ENCODE measurements around the gene KCNQ2.

Gene KCNQ2

GRCh38 chr20:63471981-63472831, at the start of gene KCNQ2:
TSS of gene KCNQ2 (minus strand) at chr20:63472655. CDS start at chr20:63472463, 192 bp downstream.
- TF ChIP-seq RARB (CRISPR knock-in tag; IDR thresholded peaks at IDR 0.05) (no peak), ZFP3 (CRISPR knock-in tag; IDR thresholded peaks at IDR 0.05) (no peak), ISL1 (CRISPR knock-in tag; IDR thresholded peaks at IDR 0.05) (no peak), ZFP30 (CRISPR knock-in tag; IDR thresholded peaks at IDR 0.05) (no peak), ZNF565 (CRISPR knock-in tag; conservative IDR thresholded peaks at IDR 0.05; ENCODE audit: low read depth) (no peak), BACH2 (CRISPR knock-in tag; IDR thresholded peaks at IDR 0.05; ENCODE audit: borderline replicate concordance) (no peak), ESRRG (CRISPR knock-in tag; IDR thresholded peaks at IDR 0.05) (no peak), TCF4 (CRISPR knock-in tag; IDR thresholded peaks at IDR 0.05; ENCODE audit: borderline replicate concordance) (no peak), TOX (CRISPR knock-in tag; IDR thresholded peaks at IDR 0.05; ENCODE audit: borderline replicate concordance) (no peak), ZC3H10 (CRISPR knock-in tag; IDR thresholded peaks at IDR 0.05) (no peak)

DNA sequence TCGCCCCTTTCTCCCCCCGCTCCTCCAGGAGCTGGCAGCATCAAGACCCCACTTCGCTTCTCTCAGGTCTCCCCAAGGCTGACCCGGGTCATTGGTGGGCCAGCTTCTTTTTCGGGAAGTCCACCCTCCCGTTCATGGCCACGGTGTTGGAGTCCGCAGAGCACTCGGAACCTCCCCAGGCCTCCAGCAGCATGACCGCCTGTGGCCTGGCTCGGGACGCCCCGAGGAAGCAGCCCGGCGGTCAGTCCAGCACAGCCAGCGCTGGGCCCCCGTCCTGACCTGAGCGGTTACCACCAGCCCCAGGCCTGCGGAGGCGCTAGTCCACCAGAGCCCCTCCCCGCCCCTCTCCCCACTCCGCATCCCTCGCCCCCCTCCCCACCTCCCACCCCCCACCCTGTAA, 49.1 kb upstream of the KCNQ2 start:
- ATAC-seq = no peak
- TF ChIP-seq RARB (CRISPR knock-in tag; IDR thresholded peaks at IDR 0.05) (no peak), ESRRG (CRISPR knock-in tag; IDR thresholded peaks at IDR 0.05) (no peak), BACH2 (CRISPR knock-in tag; IDR thresholded peaks at IDR 0.05; ENCODE audit: borderline replicate concordance) (no peak), TOX (CRISPR knock-in tag; IDR thresholded peaks at IDR 0.05; ENCODE audit: borderline replicate concordance) (no peak), ZC3H10 (CRISPR knock-in tag; IDR thresholded peaks at IDR 0.05) (no peak), ZFP30 (CRISPR knock-in tag; IDR thresholded peaks at IDR 0.05) (no peak), POU6F1 (CRISPR knock-in tag; IDR thresholded peaks at IDR 0.05; ENCODE audit: borderline replicate concordance, low read depth) (no peak), ISL1 (CRISPR knock-in tag; IDR thresholded peaks at IDR 0.05) (no peak), CSRNP3 (CRISPR knock-in tag; IDR thresholded peaks at IDR 0.05) (no peak), PATZ1 (CRISPR knock-in tag; IDR thresholded peaks at IDR 0.05; ENCODE audit: borderline replicate concordance) (no peak), SNAI2 (CRISPR knock-in tag; IDR thresholded peaks at IDR 0.05) (no peak), ZNF70 (CRISPR knock-in tag; IDR thresholded peaks at IDR 0.05) (no peak), CSDC2 (CRISPR knock-in tag; IDR thresholded peaks at IDR 0.05) (no peak)

More at GRCh38 chr20:63471981-63472831, at the start of gene KCNQ2:
- ATAC-seq = no peak

GRCh38 chr20:63520934-63521601, 48.6 kb upstream of the KCNQ2 start:
- peak; percentile 52 for ATAC-seq
- TF ChIP-seq GLIS3 (CRISPR knock-in tag; IDR thresholded peaks at IDR 0.05) (0 out of 2 replicates have a peak, but pooled peaks have one; percentile 21), CREB5 (CRISPR knock-in tag; IDR thresholded peaks at IDR 0.05; ENCODE audit: low read depth) (no peak)

DNA sequence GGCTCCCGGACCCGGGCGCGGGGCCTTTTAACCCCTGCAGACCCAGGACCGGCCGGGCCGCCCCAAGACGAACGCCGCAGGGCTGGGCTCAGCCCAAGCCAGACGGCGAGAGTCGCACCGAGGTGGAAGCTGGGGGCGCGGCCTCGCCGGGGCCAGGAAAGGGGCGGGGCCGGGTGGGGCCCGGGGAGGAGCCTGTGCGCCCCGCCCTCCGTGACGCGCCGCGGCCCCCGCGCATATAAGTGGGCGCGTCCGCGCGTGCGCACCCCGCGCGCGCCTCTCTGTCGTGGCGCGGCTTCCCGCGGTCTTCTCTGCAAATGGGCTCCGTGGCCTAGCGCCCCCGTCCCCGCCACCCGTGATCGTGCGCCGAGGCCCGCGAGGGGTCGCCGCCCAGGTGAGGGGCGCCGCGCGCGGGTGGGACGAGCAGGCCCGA, 48.1 kb upstream of the KCNQ2 start, which contains the start of gene PPDPF:
Gene PPDPF (plus strand): TSS at position 262 of the 430 bp plus-strand sequence. CDS start 544 bp downstream, outside the sequence.
- no peak for TF ChIP-seq ISL1 (CRISPR knock-in tag; IDR thresholded peaks at IDR 0.05)
- no peak for TF ChIP-seq ZFP3 (CRISPR knock-in tag; IDR thresholded peaks at IDR 0.05)
- no peak for TF ChIP-seq TSHZ2 (CRISPR knock-in tag; IDR thresholded peaks at IDR 0.05)
- no peak for TF ChIP-seq ARNTL (CRISPR knock-in tag; IDR thresholded peaks at IDR 0.05; ENCODE audit: borderline replicate concordance, low read depth)
- no peak for TF ChIP-seq CREB5 (CRISPR knock-in tag; IDR thresholded peaks at IDR 0.05; ENCODE audit: low read depth)
- TF ChIP-seq GLIS3 (CRISPR knock-in tag; IDR thresholded peaks at IDR 0.05) = no peak
- TF ChIP-seq ZNF70 (CRISPR knock-in tag; IDR thresholded peaks at IDR 0.05) = no peak
- TF ChIP-seq OSR1 (CRISPR knock-in tag; IDR thresholded peaks at IDR 0.05) = no peak
- TF ChIP-seq SNAI2 (CRISPR knock-in tag; IDR thresholded peaks at IDR 0.05) = no peak
- no peak for TF ChIP-seq ZFP30 (CRISPR knock-in tag; IDR thresholded peaks at IDR 0.05)
- no peak for TF ChIP-seq ZNF8 (CRISPR knock-in tag; IDR thresholded peaks at IDR 0.05)
- ATAC-seq = peak; percentile 74

All from SK-N-SH treated with all-trans-retinoic acid at 6 μM for 48 hours (cell line).